ENCODE measurements around the gene SLC6A3. TPM values are rescaled to one million over a fixed set of nuclear protein-coding genes. Genes with fewer than 3 reads are reported as not detected.

Gene SLC6A3
- total and polyA plus RNA-seq, 2 donors (not counting 1 experiment from before 2014, with no cell fraction given), result not detected

GRCh38 chr5:1385395-1386273, 59.6 kb downstream of the SLC6A3 start:
- Histone ChIP-seq H3K36me3 (ENCODE audit: control insufficient read depth, insufficient read depth, low read length) (no peaks in the 10 kb centered on the region), H3K4me3 (replicated peaks in 1 of 4; ENCODE audit: control extremely low read depth in 1 of 4, insufficient read depth in 1 of 4, low read depth in 3 of 4, low read length in 4 of 4) (peak overlapping the region; percentile 38 to 60 (median 49)), H3K9me3 (ENCODE audit: control insufficient read depth, insufficient read depth, low read depth, low read length) (no peaks in the 10 kb centered on the region), H3K27ac (ENCODE audit: insufficient read depth, low read length) (no peak overlapping the region), H4K20me1 (ENCODE audit: control insufficient read depth, extremely low read depth, insufficient read depth, low read length) (no peaks in the 10 kb centered on the region), H3K9ac (ENCODE audit: insufficient read depth, low read length) (peak overlapping the region; percentile 4), H3K79me2 (ENCODE audit: control insufficient read depth, insufficient read depth, low read length) (no peaks in the 10 kb centered on the region), H3K27me3 (ENCODE audit: control insufficient read depth, insufficient read depth, low read length) (peaks cover 17% of the 10 kb centered on the region), H3K4me2 (ENCODE audit: extremely low read depth, insufficient read depth, low read length) (peak overlapping the region; percentile 90), H3K4me1 (ENCODE audit: control insufficient read depth, extremely low read depth, insufficient read depth, low read length) (no peaks in the 10 kb centered on the region), H2AFZ (ENCODE audit: low read length) (peak overlapping the region; percentile 59)
- DNase-seq (ENCODE audit: low read depth in 2 of 2), result peak; percentile 26 to 38
- TF ChIP-seq EZH2 (IDR thresholded peaks at IDR 0.05; ENCODE audit: low read length, missing control alignments), result no peak
- no peak for TF ChIP-seq CTCF (conservative IDR thresholded peaks at IDR 0.05 in 1 of 2, IDR thresholded peaks at IDR 0.05 in 1 of 2; ENCODE audit: low read depth in 1 of 2, low read length in 2 of 2)

GRCh38 chr5:1384521-1384920, 60.7 kb downstream of the SLC6A3 start:
- H3K27me3 ChIP-seq (ENCODE audit: control insufficient read depth, insufficient read depth, low read length), result peaks cover 17% of the 10 kb centered on the region
- no peak overlapping the region for H3K4me3 ChIP-seq (replicated peaks in 1 of 4; ENCODE audit: control extremely low read depth in 1 of 4, insufficient read depth in 1 of 4, low read depth in 3 of 4, low read length in 4 of 4)
- H3K9me3 ChIP-seq (ENCODE audit: control insufficient read depth, insufficient read depth, low read depth, low read length), result no peaks in the 10 kb centered on the region
- no peaks in the 10 kb centered on the region for H3K4me1 ChIP-seq (ENCODE audit: control insufficient read depth, extremely low read depth, insufficient read depth, low read length)
- no peaks in the 10 kb centered on the region for H3K79me2 ChIP-seq (ENCODE audit: control insufficient read depth, insufficient read depth, low read length)
- H3K9ac ChIP-seq (ENCODE audit: insufficient read depth, low read length), result no peak overlapping the region
- H3K27ac ChIP-seq (ENCODE audit: insufficient read depth, low read length), result no peak overlapping the region
- no peak for TF ChIP-seq EZH2 (IDR thresholded peaks at IDR 0.05; ENCODE audit: low read length, missing control alignments)
- no peak for TF ChIP-seq CTCF (conservative IDR thresholded peaks at IDR 0.05 in 1 of 2, IDR thresholded peaks at IDR 0.05 in 1 of 2; ENCODE audit: low read depth in 1 of 2, low read length in 2 of 2)
- H3K36me3 ChIP-seq (ENCODE audit: control insufficient read depth, insufficient read depth, low read length), result no peaks in the 10 kb centered on the region
- DNase-seq (ENCODE audit: low read depth in 2 of 2), result no peak
- H2AFZ ChIP-seq (ENCODE audit: low read length), result no peak overlapping the region
- H3K4me2 ChIP-seq (ENCODE audit: extremely low read depth, insufficient read depth, low read length), result no peak overlapping the region
- H4K20me1 ChIP-seq (ENCODE audit: control insufficient read depth, extremely low read depth, insufficient read depth, low read length), result no peaks in the 10 kb centered on the region

- Histone ChIP-seq H3K4me1 (ENCODE audit: control insufficient read depth, extremely low read depth, insufficient read depth, low read length) (no peaks in the 10 kb centered on the region), H3K79me2 (ENCODE audit: control insufficient read depth, insufficient read depth, low read length) (no peaks in the 10 kb centered on the region), H3K36me3 (ENCODE audit: control insufficient read depth, insufficient read depth, low read length) (no peaks in the 10 kb centered on the region), H3K27me3 (ENCODE audit: control insufficient read depth, insufficient read depth, low read length) (peaks cover 17% of the 10 kb centered on the region), H3K4me3 (replicated peaks in 1 of 4; ENCODE audit: control extremely low read depth in 1 of 4, insufficient read depth in 1 of 4, low read depth in 3 of 4, low read length in 4 of 4) (no peak overlapping the region), H3K4me2 (ENCODE audit: extremely low read depth, insufficient read depth, low read length) (no peak overlapping the region), H3K9me3 (ENCODE audit: control insufficient read depth, insufficient read depth, low read depth, low read length) (no peaks in the 10 kb centered on the region), H3K9ac (ENCODE audit: insufficient read depth, low read length) (no peak overlapping the region), H2AFZ (ENCODE audit: low read length) (no peak overlapping the region), H4K20me1 (ENCODE audit: control insufficient read depth, extremely low read depth, insufficient read depth, low read length) (no peaks in the 10 kb centered on the region), H3K27ac (ENCODE audit: insufficient read depth, low read length) (no peak overlapping the region)
- no peak for DNase-seq (ENCODE audit: low read depth in 2 of 2)
- TF ChIP-seq CTCF (conservative IDR thresholded peaks at IDR 0.05 in 1 of 2, IDR thresholded peaks at IDR 0.05 in 1 of 2; ENCODE audit: low read depth in 1 of 2, low read length in 2 of 2), result no peak
- no peak for TF ChIP-seq EZH2 (IDR thresholded peaks at IDR 0.05; ENCODE audit: low read length, missing control alignments)
These were observed 61.3 kb downstream of the SLC6A3 start for GRCh38 chr5:1383886-1384401.

All from fibroblast of lung (primary cell).